Activated T-cell treated with anti-CD3 and anti-CD28 coated beads, Interleukin-2, amount 50 U/mL, for 1 hour (primary cell): Measurements from ENCODE around the gene TMBIM1.
A peak's percentile ranks its signal among the peaks of the same experiment; 100 is the strongest.
"Not testable (repeated sequence)": the region's sequence is repeated elsewhere in the genome, so short reads cannot be mapped to it uniquely, and the experiment has no call there.

Experiments
- DNase-seq: peaks from one replicate; pipeline ENCODE4 v3.0.0-alpha.2; 2020

Gene TMBIM1

GRCh38 chr2:218290316-218291261, 1.7 kb downstream of the TMBIM1 start:
- DNase-seq = peak; percentile 70

DNA sequence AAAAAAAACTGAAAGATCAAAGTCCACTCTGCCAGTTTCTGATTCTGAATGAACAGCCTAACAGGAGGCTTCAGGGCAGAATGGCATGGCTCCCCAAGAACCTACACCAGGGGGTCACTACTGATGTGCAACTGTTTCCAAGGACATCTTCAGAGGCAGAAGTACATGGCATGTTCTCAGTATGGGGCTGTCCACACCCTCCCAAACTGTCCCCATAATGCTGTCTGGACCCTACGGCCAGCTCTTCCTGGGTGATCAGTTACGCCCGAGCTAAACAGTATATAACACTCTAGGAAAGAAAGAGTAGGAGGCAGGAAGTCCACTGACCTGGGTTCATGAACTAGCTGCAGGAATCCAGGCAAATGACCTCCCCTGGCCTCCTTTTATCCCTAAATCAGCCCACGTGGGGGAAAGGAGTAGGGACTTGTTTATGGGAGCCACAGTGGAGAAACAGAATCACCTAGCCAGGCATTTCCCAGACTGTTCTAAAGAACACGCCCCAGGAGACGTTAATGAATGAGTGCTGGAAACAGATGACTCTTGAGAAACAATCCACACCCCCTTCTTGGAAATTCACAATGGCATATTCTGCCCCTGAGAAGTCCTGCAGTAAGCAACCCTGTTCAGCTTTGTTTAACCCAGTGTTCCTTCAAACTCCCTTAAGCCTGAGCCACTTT, 2.5 kb downstream of the TMBIM1 start:
- no peak for DNase-seq

- DNase-seq = peak; percentile 78
Measured at GRCh38 chr2:218286570-218287459, 5.5 kb downstream of the TMBIM1 start.

- DNase-seq = peak; percentile 44
Measured at GRCh38 chr2:218285604-218286003, 6.7 kb downstream of the TMBIM1 start.

GRCh38 chr2:218284106-218284811, 8.0 kb downstream of the TMBIM1 start:
- DNase-seq = peak; percentile 59

GRCh38 chr2:218282173-218282991, 9.9 kb downstream of the TMBIM1 start:
- DNase-seq = peak; percentile 18

- no peak for DNase-seq
Measured at GRCh38 chr2:218281449-218281848, 10.9 kb downstream of the TMBIM1 start.

DNA sequence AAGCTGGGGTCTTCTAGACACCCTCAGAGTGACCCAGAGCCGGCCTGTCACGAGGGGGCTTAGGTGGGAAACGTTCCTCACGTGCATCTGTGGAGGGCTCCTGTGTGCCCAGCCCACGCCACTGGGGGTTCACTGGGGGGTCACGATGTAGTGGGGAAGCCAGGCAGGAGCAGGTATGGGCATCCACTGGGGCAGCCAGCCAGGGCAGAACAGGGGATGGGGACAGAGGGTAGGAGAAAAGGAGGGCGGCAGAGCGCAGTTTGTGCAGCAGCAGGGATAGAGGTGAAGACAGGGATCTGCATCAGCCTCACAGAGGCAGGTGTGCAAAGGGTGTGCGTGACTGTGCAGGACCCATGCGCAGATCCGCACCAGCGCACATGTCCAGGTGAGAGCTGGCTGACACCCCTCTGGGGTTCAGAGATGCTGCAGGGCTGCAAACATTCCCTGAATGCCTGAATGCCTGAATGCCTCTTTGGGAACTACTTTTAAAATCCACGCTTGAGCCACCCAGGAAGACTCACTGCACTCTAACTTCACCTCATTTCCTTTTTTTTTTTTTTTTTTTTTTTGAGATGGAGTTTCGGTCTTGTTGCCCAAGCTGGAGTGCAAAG, 11.9 kb downstream of the TMBIM1 start:
- no peak for DNase-seq

DNA sequence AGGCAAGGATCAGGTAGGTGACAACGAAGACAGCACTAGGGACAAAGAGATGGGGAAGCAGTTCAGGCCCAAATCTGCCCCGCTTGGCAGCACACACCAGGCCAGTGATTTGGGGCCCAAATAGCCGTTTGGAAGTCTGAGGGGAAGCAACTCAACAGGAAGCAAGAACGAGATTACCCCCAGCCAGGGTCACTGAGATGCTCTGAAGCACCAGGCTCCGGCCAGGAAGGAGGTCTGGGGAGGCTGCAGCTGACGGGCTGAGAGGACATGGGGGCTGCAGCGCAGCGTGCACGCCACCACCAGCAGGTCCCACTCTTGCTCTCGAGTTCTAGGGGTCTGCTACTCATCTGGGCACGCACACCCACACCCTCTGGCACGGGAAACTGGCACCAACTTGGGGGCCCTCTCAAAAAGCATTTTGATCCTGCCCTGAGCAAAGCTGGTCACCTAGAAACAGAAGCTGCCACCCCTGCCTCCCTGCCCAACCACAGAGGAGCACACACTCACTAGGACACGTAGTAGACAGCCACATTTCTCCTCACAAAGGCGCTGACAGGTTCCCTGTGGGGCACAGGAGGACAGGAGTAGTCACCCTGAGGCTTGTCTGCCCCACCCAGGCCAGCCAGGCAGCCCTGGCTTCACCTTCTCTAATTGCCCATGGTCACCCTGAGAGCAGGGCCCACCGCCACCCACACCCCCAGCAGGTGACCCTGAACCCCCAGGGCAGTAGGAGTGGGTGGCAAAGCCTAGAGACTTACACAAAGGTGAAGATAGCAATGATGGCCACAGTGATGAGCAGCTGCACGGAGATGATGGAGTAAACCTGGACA, 13.6 kb downstream of the TMBIM1 start:
- DNase-seq = no peak

GRCh38 chr2:218277921-218278320, 14.4 kb downstream of the TMBIM1 start:
- no peak for DNase-seq

GRCh38 chr2:218276986-218277755, 15.1 kb downstream of the TMBIM1 start:
- DNase-seq = peak; percentile 17

DNA sequence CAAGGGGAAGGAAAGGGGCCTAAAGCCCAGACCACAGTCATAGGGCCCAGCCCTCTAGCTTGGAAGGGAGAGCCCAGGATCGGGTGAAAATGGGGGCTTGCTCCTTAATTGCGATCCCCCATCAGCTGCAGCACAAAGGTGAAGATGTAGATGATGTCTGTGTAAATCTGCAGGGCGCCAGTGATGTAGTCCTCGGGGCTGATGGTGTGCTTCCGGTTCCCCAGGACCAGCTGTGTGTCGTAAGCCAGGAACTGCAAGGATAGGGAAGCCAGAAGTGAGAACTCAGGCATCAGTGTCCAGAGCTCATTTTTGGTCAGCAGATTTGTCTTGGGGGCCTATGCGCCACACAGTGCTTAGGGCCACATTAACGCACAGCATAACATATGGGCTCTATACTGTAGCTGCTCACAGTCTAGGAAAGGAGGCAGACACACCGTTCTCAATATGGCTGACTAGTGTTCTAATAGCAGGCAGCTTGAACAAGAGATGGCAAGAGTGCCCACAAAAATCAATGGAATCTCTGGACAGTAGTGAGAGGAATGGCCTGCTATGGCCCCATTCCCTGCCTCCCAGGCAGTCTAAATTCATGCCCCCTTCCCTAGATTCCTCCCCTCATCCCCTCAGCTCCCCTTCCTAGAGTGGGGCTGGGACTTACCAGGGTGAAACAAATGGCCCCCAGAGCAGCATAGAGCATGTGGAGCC, 16.8 kb downstream of the TMBIM1 start:
- DNase-seq = no peak

- no peak for DNase-seq
Measured at GRCh38 chr2:218274586-218274985, 17.7 kb downstream of the TMBIM1 start.

DNA sequence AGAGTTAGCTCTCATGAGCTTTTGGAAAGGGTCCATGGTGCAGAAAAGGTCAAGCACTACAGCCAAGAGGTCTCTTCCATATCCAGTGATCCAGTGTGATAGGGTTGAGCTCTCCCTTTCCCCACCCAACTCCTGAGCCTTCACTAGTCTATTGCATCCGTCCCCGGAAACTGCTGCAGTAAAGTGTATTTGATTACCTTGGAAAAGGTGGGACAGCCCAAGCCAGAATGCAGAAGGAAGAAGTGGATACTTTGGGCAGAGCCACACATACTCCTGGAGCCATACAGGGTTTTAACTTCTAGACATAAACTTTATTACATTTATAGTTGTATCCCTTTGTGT, 18.4 kb downstream of the TMBIM1 start:
- DNase-seq = no peak

DNA sequence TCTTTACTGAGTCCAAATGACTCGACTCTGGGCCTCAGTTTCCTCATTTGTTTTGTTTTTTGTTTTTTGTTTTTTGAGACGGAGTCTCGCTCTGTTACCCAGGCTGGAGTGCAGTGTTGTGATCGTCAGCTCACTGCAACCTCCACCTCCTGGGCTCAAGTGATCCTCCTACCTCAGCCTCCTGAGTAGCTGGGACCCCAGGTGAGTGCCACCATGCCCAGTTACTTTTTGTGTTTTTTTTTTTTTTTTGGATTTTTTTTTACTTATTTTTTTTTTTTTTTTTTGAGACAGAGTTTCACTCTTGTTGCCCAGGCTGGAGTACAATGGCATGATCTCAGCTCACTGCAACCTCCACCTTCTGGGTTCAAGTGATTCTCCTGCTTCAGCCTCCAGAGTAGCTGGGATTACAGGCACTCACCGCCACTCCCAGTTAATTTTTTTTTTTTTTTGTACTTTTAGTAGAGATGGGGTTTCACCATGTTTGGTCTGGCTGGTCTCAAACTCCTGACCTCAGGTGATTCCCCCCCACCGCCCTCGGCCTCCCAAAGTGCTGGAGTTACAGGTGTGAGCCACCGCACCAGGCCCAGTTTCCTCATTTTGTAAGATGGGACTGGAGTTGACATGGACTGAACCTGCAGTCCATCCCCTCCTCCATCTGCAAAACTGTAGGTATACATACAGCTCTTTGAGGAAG, 18.9 kb downstream of the TMBIM1 start:
- not testable (repeated sequence) for DNase-seq

DNA sequence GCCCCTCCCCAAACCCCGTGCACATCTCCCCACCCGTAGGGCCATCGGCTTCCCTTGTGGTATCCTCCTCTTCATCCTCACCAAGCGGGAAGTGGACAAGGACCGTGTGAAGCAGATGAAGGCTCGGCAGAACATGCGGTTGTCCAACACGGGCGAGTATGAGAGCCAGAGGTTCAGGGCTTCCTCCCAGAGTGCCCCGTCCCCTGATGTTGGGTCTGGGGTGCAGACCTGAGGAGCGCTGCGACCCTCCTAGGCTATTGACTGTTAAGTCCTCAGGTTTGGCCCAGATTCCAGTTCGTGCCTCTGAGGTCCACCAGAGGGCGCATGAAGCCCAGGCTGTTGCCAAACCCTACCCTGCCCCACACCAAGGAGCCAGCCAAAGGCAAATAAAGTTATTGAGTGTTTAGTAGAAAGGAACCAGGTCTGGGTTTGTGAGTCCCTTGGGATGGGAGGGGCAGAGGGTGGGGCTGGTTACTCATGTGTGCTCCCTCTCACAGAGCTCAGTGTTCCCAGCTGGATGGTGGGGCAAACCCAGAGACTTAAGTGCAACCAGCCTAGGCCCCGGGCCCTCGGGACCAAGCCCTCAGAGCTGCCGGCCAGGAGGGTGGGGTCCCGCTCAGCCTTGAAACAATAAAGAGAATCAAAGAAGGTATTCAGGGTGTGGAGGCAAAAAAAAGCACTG, 19.6 kb downstream of the TMBIM1 start:
- peak; percentile 82 for DNase-seq

GRCh38 chr2:218271865-218272530, 20.3 kb downstream of the TMBIM1 start:
- DNase-seq = no peak
